Stimulated activated memory B cell treated with anti-CD40 and anti-IgM and Interleukin-4, amounts not matched to agents 10 μg/mL and 1 μg/mL and 100 μg/mL, for 72 hours (primary cell): ENCODE data around the gene TBCB.
A peak's percentile ranks its signal among the peaks of the same experiment; 100 is the strongest.
"Not testable (repeated sequence)": the region's sequence is repeated elsewhere in the genome, so short reads cannot be mapped to it uniquely, and the experiment has no call there.

Experiments used
- ATAC-seq: fragments of 150-1000 bp; cut with Tn5 transposase; 2 replicates; pipeline ENCODE4 v1.10.0; 2021
- H3K27ac Mint-ChIP-seq: one replicate; pipeline ENCODE4 v1.8.0; 2022; ENCODE audit warnings: mild to moderate bottlenecking, mixed read lengths
- H3K27me3 Mint-ChIP-seq: one replicate; pipeline ENCODE4 v1.8.0; 2022; ENCODE audit warnings: mixed read lengths
- H3K36me3 Mint-ChIP-seq: one replicate; pipeline ENCODE4 v1.8.0; 2022; ENCODE audit warnings: mixed read lengths
- H3K4me1 Mint-ChIP-seq: one replicate; pipeline ENCODE4 v1.8.0; 2022; ENCODE audit warnings: mixed read lengths
- H3K4me3 Mint-ChIP-seq: one replicate; pipeline ENCODE4 v1.8.0; 2022; ENCODE audit warnings: mild to moderate bottlenecking, moderate library complexity, mixed read lengths
- H3K9me3 Mint-ChIP-seq: one replicate; pipeline ENCODE4 v1.8.0; 2022; ENCODE audit warnings: mixed read lengths

The TBCB gene

GRCh38 chr19:36115453-36116343 lies at the start of gene TBCB:
TBCB (plus strand) TSS chr19:36115468; CDS start chr19:36115561, 93 bp downstream.
- peak within 1 kb of the TSS; percentile 92 for H3K4me3 Mint-ChIP-seq

GRCh38 chr19:36067681-36068080 lies 47.6 kb upstream of the TBCB start:
- no peak overlapping the region for H3K27ac Mint-ChIP-seq
- no peaks in the 10 kb centered on the region for H3K27me3 Mint-ChIP-seq
- ATAC-seq: no peak
- H3K9me3 Mint-ChIP-seq: no peaks in the 10 kb centered on the region
- no peaks in the 10 kb centered on the region for H3K36me3 Mint-ChIP-seq
- no peak overlapping the region for H3K4me3 Mint-ChIP-seq
- no peaks in the 10 kb centered on the region for H3K4me1 Mint-ChIP-seq

More at GRCh38 chr19:36115453-36116343, at the start of gene TBCB:
- Mint-ChIP-seq H3K27me3 (no peaks in the 10 kb centered on the region), H3K27ac (peak within 1 kb of the TSS; percentile 93), H3K9me3 (no peaks in the 10 kb centered on the region), H3K36me3 (peaks cover 62% of the 10 kb centered on the region), H3K4me1 (peaks cover 64% of the 10 kb centered on the region)
- ATAC-seq: peak; percentile 80

GRCh38 chr19:36068810-36069499 lies 46.3 kb upstream of the TBCB start:
- H3K9me3 Mint-ChIP-seq, H3K4me1 Mint-ChIP-seq, ATAC-seq, H3K27me3 Mint-ChIP-seq, H3K4me3 Mint-ChIP-seq, H3K36me3 Mint-ChIP-seq, H3K27ac Mint-ChIP-seq: not testable (repeated sequence)

GRCh38 chr19:36072081-36072480 lies 43.2 kb upstream of the TBCB start:
- Mint-ChIP-seq H3K36me3 (peaks cover 7% of the 10 kb centered on the region), H3K27me3 (no peaks in the 10 kb centered on the region), H3K27ac (no peak overlapping the region), H3K9me3 (no peaks in the 10 kb centered on the region), H3K4me3 (no peak overlapping the region), H3K4me1 (no peaks in the 10 kb centered on the region)
- ATAC-seq: no peak

GRCh38 chr19:36073121-36073876 lies 42.0 kb upstream of the TBCB start:
- ATAC-seq: no peak
- H3K27ac Mint-ChIP-seq: no peak overlapping the region
- no peaks in the 10 kb centered on the region for H3K27me3 Mint-ChIP-seq
- no peaks in the 10 kb centered on the region for H3K4me1 Mint-ChIP-seq
- peaks cover 7% of the 10 kb centered on the region for H3K36me3 Mint-ChIP-seq
- no peaks in the 10 kb centered on the region for H3K9me3 Mint-ChIP-seq
- H3K4me3 Mint-ChIP-seq: no peak overlapping the region

- H3K4me3 Mint-ChIP-seq: no peak overlapping the region
- H3K27ac Mint-ChIP-seq: no peak overlapping the region
- H3K27me3 Mint-ChIP-seq: no peaks in the 10 kb centered on the region
- H3K9me3 Mint-ChIP-seq: no peaks in the 10 kb centered on the region
- ATAC-seq: no peak
- H3K4me1 Mint-ChIP-seq: no peaks in the 10 kb centered on the region
- H3K36me3 Mint-ChIP-seq: peaks cover 23% of the 10 kb centered on the region
Observed at GRCh38 chr19:36079389-36079945, 35.8 kb upstream of the TBCB start.

GRCh38 chr19:36081385-36081784 lies 33.9 kb upstream of the TBCB start:
- H3K4me3 Mint-ChIP-seq: no peak overlapping the region
- H3K4me1 Mint-ChIP-seq: no peaks in the 10 kb centered on the region
- no peak overlapping the region for H3K27ac Mint-ChIP-seq
- no peak for ATAC-seq
- peaks cover 23% of the 10 kb centered on the region for H3K36me3 Mint-ChIP-seq
- no peaks in the 10 kb centered on the region for H3K27me3 Mint-ChIP-seq
- H3K9me3 Mint-ChIP-seq: no peaks in the 10 kb centered on the region

GRCh38 chr19:36081894-36082293 lies 33.4 kb upstream of the TBCB start:
- Mint-ChIP-seq H3K4me3 (no peak overlapping the region), H3K27ac (no peak overlapping the region), H3K9me3 (no peaks in the 10 kb centered on the region), H3K36me3 (peaks cover 23% of the 10 kb centered on the region), H3K4me1 (no peaks in the 10 kb centered on the region), H3K27me3 (no peaks in the 10 kb centered on the region)
- no peak for ATAC-seq

GRCh38 chr19:36082916-36083315 lies 32.4 kb upstream of the TBCB start:
- no peak for ATAC-seq
- Mint-ChIP-seq H3K36me3 (peaks cover 23% of the 10 kb centered on the region), H3K27me3 (no peaks in the 10 kb centered on the region)

GRCh38 chr19:36084231-36085009 lies 30.8 kb upstream of the TBCB start:
- no peaks in the 10 kb centered on the region for H3K4me1 Mint-ChIP-seq
- ATAC-seq: no peak
- H3K4me3 Mint-ChIP-seq: no peak overlapping the region
- H3K27me3 Mint-ChIP-seq: no peaks in the 10 kb centered on the region
- H3K27ac Mint-ChIP-seq: no peak overlapping the region
- peaks cover 23% of the 10 kb centered on the region for H3K36me3 Mint-ChIP-seq
- no peaks in the 10 kb centered on the region for H3K9me3 Mint-ChIP-seq

More at GRCh38 chr19:36082916-36083315, 32.4 kb upstream of the TBCB start:
- Mint-ChIP-seq H3K4me1 (no peaks in the 10 kb centered on the region), H3K27ac (no peak overlapping the region), H3K4me3 (no peak overlapping the region), H3K9me3 (no peaks in the 10 kb centered on the region)

GRCh38 chr19:36086326-36086725 lies 28.9 kb upstream of the TBCB start:
- no peaks in the 10 kb centered on the region for H3K4me1 Mint-ChIP-seq
- peaks cover 23% of the 10 kb centered on the region for H3K36me3 Mint-ChIP-seq
- H3K27me3 Mint-ChIP-seq: no peaks in the 10 kb centered on the region

GRCh38 chr19:36089847-36090246 lies 25.4 kb upstream of the TBCB start:
- ATAC-seq: no peak
- H3K4me1 Mint-ChIP-seq: peaks cover 13% of the 10 kb centered on the region
- H3K4me3 Mint-ChIP-seq: no peak overlapping the region
- no peaks in the 10 kb centered on the region for H3K9me3 Mint-ChIP-seq
- H3K27ac Mint-ChIP-seq: no peak overlapping the region
- peaks cover 5% of the 10 kb centered on the region for H3K36me3 Mint-ChIP-seq
- H3K27me3 Mint-ChIP-seq: no peaks in the 10 kb centered on the region

More at GRCh38 chr19:36086326-36086725, 28.9 kb upstream of the TBCB start:
- Mint-ChIP-seq H3K9me3 (no peaks in the 10 kb centered on the region), H3K27ac (no peak overlapping the region), H3K4me3 (no peak overlapping the region)
- no peak for ATAC-seq

- Mint-ChIP-seq H3K27ac (no peak overlapping the region), H3K36me3 (peaks cover 1% of the 10 kb centered on the region), H3K4me1 (peaks cover 13% of the 10 kb centered on the region), H3K27me3 (no peaks in the 10 kb centered on the region), H3K4me3 (no peak overlapping the region), H3K9me3 (no peaks in the 10 kb centered on the region)
- ATAC-seq: no peak
Observed at GRCh38 chr19:36090910-36091695, 24.2 kb upstream of the TBCB start.

- H3K4me3 Mint-ChIP-seq: no peak overlapping the region
- H3K27ac Mint-ChIP-seq: peak overlapping the region; percentile 67
- no peaks in the 10 kb centered on the region for H3K36me3 Mint-ChIP-seq
- no peaks in the 10 kb centered on the region for H3K9me3 Mint-ChIP-seq
- no peak for ATAC-seq
- no peaks in the 10 kb centered on the region for H3K27me3 Mint-ChIP-seq
- peaks cover 13% of the 10 kb centered on the region for H3K4me1 Mint-ChIP-seq
Observed at GRCh38 chr19:36092566-36092965, 22.7 kb upstream of the TBCB start.
